Measurements from ENCODE around the gene BTBD19.
"Not testable (repeated sequence)": the region's sequence is repeated elsewhere in the genome, so short reads cannot be mapped to it uniquely, and the experiment has no call there.

The BTBD19 gene

DNA sequence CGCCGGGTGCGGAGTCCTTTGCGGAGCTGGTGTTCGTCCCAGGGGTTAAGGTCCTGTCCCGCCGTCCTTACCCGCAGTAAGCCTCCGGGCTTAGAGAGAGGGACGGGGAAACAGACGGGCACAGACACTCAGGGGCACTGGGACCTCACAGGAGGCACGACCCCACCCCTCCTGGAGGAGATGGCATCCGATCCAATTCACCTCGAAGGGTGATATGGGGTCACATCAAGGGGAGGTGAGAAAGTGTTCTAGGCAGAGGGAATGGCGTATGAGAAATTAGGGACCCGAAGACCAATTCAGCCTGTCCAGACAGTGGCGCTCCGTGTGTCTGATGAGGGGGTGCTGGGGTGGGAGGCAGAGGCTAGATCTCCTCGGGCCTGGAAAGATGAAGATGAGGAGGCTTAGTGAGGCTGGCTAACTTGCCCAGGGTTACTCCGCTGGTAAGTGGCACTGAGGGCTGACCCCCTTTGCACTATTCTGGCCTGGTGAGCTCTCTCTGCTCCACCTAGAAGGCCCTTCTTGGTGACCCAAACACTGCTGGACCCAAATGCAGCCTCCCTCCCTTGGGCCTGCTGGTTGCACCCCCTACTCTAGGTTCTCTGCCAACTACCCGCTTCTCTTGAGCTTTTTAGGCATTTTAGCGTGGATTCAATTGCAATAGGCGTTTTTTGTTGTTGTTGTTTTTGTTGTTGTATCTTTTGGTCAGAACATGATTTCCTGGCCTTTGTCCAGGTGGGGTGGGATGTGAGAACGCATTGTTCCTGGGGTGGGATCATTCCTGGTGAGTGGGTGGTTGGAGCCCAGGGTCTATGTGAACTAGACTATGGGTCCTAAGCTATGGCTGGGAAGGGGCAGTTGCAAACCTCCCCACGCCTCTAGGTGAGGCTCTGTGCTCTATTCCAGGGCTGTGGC, 12.3 kb downstream of the BTBD19 start:
- H3K4me3 ChIP-seq (replicated peaks; ENCODE audit: low read depth, low read length) = peak overlapping the region; percentile 57
- no peak for DNase-seq (ENCODE audit: low read depth)
- TF ChIP-seq, protein P1, sequence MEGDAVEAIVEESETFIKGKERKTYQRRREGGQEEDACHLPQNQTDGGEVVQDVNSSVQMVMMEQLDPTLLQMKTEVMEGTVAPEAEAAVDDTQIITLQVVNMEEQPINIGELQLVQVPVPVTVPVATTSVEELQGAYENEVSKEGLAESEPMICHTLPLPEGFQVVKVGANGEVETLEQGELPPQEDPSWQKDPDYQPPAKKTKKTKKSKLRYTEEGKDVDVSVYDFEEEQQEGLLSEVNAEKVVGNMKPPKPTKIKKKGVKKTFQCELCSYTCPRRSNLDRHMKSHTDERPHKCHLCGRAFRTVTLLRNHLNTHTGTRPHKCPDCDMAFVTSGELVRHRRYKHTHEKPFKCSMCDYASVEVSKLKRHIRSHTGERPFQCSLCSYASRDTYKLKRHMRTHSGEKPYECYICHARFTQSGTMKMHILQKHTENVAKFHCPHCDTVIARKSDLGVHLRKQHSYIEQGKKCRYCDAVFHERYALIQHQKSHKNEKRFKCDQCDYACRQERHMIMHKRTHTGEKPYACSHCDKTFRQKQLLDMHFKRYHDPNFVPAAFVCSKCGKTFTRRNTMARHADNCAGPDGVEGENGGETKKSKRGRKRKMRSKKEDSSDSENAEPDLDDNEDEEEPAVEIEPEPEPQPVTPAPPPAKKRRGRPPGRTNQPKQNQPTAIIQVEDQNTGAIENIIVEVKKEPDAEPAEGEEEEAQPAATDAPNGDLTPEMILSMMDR (IDR thresholded peaks at IDR 0.05; ENCODE audit: low read length, missing control alignments) = no peak

DNA sequence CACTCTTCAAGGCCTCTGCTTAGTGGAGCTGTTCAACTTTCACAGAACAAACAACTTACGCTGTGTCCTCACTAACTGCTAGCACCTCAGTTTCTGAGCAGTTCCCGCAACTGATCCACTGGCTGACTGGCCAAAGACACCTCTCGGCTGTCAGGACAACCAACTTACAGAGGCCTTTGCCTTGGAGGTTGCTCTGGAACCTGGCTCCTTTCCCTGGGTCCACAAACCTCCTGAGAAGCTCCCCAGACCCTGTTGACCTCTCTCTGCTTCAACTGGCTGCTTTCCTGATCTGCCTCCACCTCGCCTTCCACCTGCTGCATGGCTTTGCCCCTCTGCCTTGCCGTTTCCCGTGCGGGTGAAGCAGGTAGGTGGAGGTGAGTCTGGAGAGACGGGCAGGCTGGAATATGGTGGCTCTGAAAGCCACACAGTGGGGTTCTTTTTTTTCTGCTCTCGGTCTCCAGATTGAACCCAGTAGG, 13.0 kb downstream of the BTBD19 start:
- TF ChIP-seq, protein P1 (IDR thresholded peaks at IDR 0.05; ENCODE audit: low read length, missing control alignments) = no peak
- no peak for DNase-seq (ENCODE audit: low read depth)
- H3K4me3 ChIP-seq (replicated peaks; ENCODE audit: low read depth, low read length) = no peak overlapping the region

DNA sequence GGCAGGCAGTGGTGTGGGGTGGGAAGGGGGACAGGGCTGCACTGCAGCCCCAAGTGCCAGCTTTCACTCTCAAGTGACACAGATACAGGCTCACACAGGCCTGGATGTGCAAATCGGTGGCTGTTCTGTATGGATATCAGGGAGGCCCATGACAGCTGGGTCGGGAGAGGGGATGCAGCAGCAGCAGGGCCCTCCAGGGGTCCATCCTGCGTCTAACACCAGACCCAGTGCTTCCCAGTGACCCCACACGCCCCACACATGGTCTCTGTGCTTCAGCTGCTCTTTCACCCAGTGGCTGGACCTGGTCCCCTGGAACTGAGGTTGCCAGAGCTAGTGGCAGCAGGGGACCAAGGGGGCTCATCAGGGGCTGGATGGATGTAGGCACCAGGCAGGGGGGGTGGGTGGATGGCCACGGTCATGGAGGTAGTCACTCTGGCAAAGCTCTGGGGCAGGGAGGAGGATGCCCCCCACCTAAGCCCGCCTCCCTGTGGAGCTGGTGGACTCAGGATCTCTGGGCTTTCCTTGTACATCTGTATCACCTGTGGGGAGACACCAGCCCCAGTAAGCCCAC, 13.9 kb downstream of the BTBD19 start:
- H3K4me3 ChIP-seq (replicated peaks; ENCODE audit: low read depth, low read length) = no peak overlapping the region
- TF ChIP-seq, protein P1 (IDR thresholded peaks at IDR 0.05; ENCODE audit: low read length, missing control alignments) = no peak
- no peak for DNase-seq (ENCODE audit: low read depth)

DNA sequence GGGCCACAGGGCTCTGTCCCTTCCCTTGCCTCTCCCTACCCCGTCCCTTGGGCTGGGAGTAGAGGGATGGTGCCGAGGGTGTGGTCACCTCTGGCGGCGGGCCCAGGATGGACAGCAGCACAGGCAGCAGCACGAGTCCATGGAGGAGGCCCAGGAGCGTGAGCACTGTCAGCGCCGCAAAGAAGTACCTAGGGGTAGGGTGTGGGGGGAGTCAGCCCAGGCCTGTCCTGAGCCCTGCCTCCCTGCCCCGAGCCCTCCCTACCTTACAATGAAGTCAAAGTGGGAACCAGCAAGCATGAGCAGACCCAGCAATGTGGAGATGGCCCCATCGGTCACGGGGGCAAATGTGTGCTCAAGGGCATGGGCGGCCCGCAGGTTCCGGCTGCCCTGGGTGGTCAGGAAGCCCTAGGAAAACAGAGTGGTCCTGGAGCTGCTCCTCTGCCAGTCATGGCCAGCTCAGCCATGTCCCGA, 14.7 kb downstream of the BTBD19 start:
- H3K4me3 ChIP-seq (replicated peaks; ENCODE audit: low read depth, low read length) = no peak overlapping the region
- DNase-seq (ENCODE audit: low read depth) = no peak
- TF ChIP-seq, protein P1 (IDR thresholded peaks at IDR 0.05; ENCODE audit: low read length, missing control alignments) = no peak

DNA sequence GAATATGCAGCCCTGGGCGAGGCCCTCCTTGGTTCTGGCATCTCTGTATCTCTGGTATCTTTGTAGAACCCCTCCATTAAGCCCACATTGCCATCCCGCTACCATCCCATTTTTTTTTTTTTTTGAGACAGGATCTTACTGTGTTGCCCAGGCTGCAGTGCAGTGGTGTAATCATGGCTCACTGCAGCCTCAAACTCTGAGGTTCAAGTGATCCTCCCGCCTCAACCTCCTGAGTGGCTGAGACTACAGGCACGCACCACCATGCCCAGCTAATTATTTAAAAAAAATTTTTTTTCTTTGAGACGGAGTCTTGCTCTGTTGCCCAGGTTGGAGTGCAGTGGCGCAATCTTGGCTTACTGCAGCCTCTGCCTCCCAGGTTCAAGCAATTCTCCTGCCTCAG, 16.1 kb downstream of the BTBD19 start:
- not testable (repeated sequence) for DNase-seq (ENCODE audit: low read depth); H3K4me3 ChIP-seq (replicated peaks; ENCODE audit: low read depth, low read length)

DNA sequence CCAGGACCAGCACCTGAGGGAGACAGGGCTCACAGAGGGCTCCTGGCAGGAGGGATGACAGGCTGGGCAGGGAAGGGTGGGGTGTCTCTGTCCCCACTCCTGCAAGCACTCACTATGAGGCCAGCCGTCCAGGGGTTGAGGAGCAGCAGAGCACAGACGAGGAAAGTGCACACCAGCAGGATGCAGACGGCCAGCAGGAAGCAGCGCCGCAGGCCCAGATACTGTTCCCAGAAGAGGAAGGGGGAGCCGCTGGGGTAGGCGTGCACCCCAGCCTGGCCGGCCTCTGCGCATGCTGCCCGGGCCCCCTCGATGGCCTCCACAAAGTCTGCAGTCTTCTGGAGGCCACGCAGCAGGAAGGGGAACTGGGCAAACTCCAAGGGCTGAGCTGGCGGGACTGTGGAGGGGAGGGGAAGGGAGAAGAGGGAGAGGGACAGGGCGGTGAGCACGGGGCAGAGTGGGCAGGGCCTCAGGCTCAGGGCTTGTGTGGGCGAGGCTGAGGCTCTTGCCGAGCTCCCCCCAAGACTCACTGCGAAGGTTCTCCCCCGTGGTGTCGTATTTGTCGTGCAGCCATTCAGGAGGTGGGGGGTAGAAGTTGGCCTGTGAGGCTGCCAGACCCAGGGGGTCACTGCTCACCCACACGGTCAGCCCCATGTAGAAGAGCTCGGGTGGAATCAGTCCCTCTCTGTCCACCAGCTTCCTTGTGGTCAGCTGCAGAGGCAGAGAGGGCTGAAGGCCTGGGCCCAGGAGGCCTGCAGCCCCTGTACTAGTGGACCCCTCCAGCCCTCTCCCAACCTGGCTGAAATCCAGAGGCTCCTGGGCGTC, 18.3 kb downstream of the BTBD19 start:
- DNase-seq (ENCODE audit: low read depth) = peak; percentile 56
- no peak overlapping the region for H3K4me3 ChIP-seq (replicated peaks; ENCODE audit: low read depth, low read length)
- TF ChIP-seq, protein P1 (IDR thresholded peaks at IDR 0.05; ENCODE audit: low read length, missing control alignments) = no peak
